ENCODE measurements around the gene CFAP299. TPM values are rescaled to one million over a fixed set of nuclear protein-coding genes. Genes with fewer than 3 reads are reported as not detected.
"Not testable (repeated sequence)": the region's sequence is repeated elsewhere in the genome, so short reads cannot be mapped to it uniquely, and the experiment has no call there.

Gene CFAP299
- total RNA-seq, 1 experiment from 2014 or later = not detected

DNA sequence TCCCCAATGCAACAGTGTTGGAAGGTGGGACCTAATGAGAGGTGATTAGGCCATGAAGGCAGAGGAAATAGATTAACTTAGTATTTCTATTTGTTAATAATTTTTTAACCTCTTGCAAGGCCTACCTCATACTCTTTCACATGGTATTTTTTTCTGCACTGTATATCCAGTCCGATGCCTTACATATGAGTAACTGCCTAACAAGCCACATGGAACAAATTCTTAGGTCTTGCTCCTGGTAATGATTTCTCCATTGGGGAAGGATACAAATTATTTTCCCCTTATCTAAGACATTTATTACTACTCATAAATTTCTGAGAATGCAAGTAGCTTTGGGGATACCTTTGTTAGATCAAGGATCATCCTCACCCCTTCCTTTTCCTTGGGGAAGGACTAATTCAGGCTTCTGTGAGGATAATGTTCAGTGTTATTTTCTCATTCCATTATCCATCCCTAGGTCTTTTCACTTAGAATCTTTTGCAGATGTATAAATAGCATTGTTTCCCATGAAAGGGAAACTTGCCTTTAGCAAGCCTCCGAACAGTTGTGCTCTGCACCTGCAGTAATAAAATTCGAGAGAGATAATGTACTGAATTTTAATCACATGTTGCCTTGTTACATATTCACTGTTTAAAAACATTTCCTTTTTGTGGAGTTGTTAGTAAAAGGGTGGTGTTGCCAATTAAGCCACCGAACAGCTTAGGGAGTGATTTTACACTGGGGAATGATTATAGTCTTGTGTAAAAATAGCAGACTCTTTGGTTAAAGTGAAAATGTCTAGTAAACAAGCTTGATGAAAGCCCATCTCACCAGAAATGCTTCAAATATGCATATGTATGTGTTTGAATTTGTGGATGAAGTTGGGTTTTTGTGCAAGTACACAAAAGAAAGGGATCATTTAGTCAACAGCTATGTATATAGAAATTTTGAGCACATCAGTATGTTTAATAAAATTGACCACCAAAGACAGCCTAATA lies 89.9 kb downstream of the CFAP299 start:
- Histone ChIP-seq H3K4me3 (ENCODE audit: low read length) (no peak overlapping the region), H3K4me1 (ENCODE audit: low read length) (0 out of 2 replicates have a peak, but pooled peaks cover under 1% of the 10 kb centered on the region), H3K27me3 (ENCODE audit: low read length) (no peaks in the 10 kb centered on the region), H3K9me3 (ENCODE audit: low read length) (no peaks in the 10 kb centered on the region), H3K9me2 (replicated peaks; ENCODE audit: insufficient read depth, low read length) (no peaks in the 10 kb centered on the region), H4K20me1 (ENCODE audit: insufficient read depth, low read depth, low read length) (no peaks in the 10 kb centered on the region), H3K79me2 (ENCODE audit: low read length) (no peaks in the 10 kb centered on the region), H3K9ac (ENCODE audit: low read length) (no peak overlapping the region), H3K27ac (ENCODE audit: low read length) (no peak overlapping the region), H2AFZ (ENCODE audit: low read length) (no peak overlapping the region), H3K4me2 (ENCODE audit: low read depth, low read length, poor library complexity, severe bottlenecking) (no peak overlapping the region), H3K36me3 (ENCODE audit: insufficient read depth, low read length) (no peaks in the 10 kb centered on the region)
- no peak for DNase-seq

GRCh38 chr4:80431203-80431965 lies 95.9 kb downstream of the CFAP299 start:
- no peaks in the 10 kb centered on the region for H3K9me2 ChIP-seq (replicated peaks; ENCODE audit: insufficient read depth, low read length)
- H3K36me3 ChIP-seq (ENCODE audit: insufficient read depth, low read length) = no peaks in the 10 kb centered on the region
- H2AFZ ChIP-seq (ENCODE audit: low read length) = no peak overlapping the region
- H3K4me1 ChIP-seq (ENCODE audit: low read length) = no peaks in the 10 kb centered on the region
- no peak overlapping the region for H3K4me3 ChIP-seq (ENCODE audit: low read length)
- no peak overlapping the region for H3K4me2 ChIP-seq (ENCODE audit: low read depth, low read length, poor library complexity, severe bottlenecking)
- no peaks in the 10 kb centered on the region for H3K27me3 ChIP-seq (ENCODE audit: low read length)
- no peaks in the 10 kb centered on the region for H4K20me1 ChIP-seq (ENCODE audit: insufficient read depth, low read depth, low read length)
- no peak for DNase-seq
- H3K27ac ChIP-seq (ENCODE audit: low read length) = no peak overlapping the region
- H3K9ac ChIP-seq (ENCODE audit: low read length) = no peak overlapping the region
- no peaks in the 10 kb centered on the region for H3K79me2 ChIP-seq (ENCODE audit: low read length)
- H3K9me3 ChIP-seq (ENCODE audit: low read length) = no peaks in the 10 kb centered on the region

- Histone ChIP-seq H3K36me3 (ENCODE audit: insufficient read depth, low read length) (no peaks in the 10 kb centered on the region), H3K4me3 (ENCODE audit: low read length) (no peak overlapping the region), H3K9me2 (replicated peaks; ENCODE audit: insufficient read depth, low read length) (no peaks in the 10 kb centered on the region), H3K4me2 (ENCODE audit: low read depth, low read length, poor library complexity, severe bottlenecking) (no peak overlapping the region), H4K20me1 (ENCODE audit: insufficient read depth, low read depth, low read length) (no peaks in the 10 kb centered on the region), H2AFZ (ENCODE audit: low read length) (no peak overlapping the region), H3K27me3 (ENCODE audit: low read length) (no peaks in the 10 kb centered on the region), H3K79me2 (ENCODE audit: low read length) (no peaks in the 10 kb centered on the region), H3K4me1 (ENCODE audit: low read length) (no peaks in the 10 kb centered on the region), H3K27ac (ENCODE audit: low read length) (no peak overlapping the region), H3K9me3 (ENCODE audit: low read length) (no peaks in the 10 kb centered on the region), H3K9ac (ENCODE audit: low read length) (no peak overlapping the region)
- no peak for DNase-seq
Measured at GRCh38 chr4:80434238-80434637, 98.7 kb downstream of the CFAP299 start.

GRCh38 chr4:80438016-80438415 lies 102.5 kb downstream of the CFAP299 start:
- no peaks in the 10 kb centered on the region for H3K4me1 ChIP-seq (ENCODE audit: low read length)

GRCh38 chr4:80439294-80440061 lies 103.9 kb downstream of the CFAP299 start:
- H3K4me3 ChIP-seq (ENCODE audit: low read length); H3K4me1 ChIP-seq (ENCODE audit: low read length); H4K20me1 ChIP-seq (ENCODE audit: insufficient read depth, low read depth, low read length); H2AFZ ChIP-seq (ENCODE audit: low read length); DNase-seq; H3K9me3 ChIP-seq (ENCODE audit: low read length); H3K27me3 ChIP-seq (ENCODE audit: low read length); H3K4me2 ChIP-seq (ENCODE audit: low read depth, low read length, poor library complexity, severe bottlenecking); H3K79me2 ChIP-seq (ENCODE audit: low read length); H3K9me2 ChIP-seq (replicated peaks; ENCODE audit: insufficient read depth, low read length); H3K9ac ChIP-seq (ENCODE audit: low read length); H3K36me3 ChIP-seq (ENCODE audit: insufficient read depth, low read length); H3K27ac ChIP-seq (ENCODE audit: low read length): not testable (repeated sequence)

More at GRCh38 chr4:80438016-80438415, 102.5 kb downstream of the CFAP299 start:
- Histone ChIP-seq H3K9ac (ENCODE audit: low read length) (no peak overlapping the region), H3K79me2 (ENCODE audit: low read length) (no peaks in the 10 kb centered on the region), H3K36me3 (ENCODE audit: insufficient read depth, low read length) (no peaks in the 10 kb centered on the region), H3K9me3 (ENCODE audit: low read length) (no peaks in the 10 kb centered on the region), H4K20me1 (ENCODE audit: insufficient read depth, low read depth, low read length) (no peaks in the 10 kb centered on the region), H3K4me3 (ENCODE audit: low read length) (no peak overlapping the region), H3K4me2 (ENCODE audit: low read depth, low read length, poor library complexity, severe bottlenecking) (no peak overlapping the region), H3K27ac (ENCODE audit: low read length) (no peak overlapping the region), H3K27me3 (ENCODE audit: low read length) (no peaks in the 10 kb centered on the region), H2AFZ (ENCODE audit: low read length) (no peak overlapping the region), H3K9me2 (replicated peaks; ENCODE audit: insufficient read depth, low read length) (no peaks in the 10 kb centered on the region)
- DNase-seq = no peak

DNA sequence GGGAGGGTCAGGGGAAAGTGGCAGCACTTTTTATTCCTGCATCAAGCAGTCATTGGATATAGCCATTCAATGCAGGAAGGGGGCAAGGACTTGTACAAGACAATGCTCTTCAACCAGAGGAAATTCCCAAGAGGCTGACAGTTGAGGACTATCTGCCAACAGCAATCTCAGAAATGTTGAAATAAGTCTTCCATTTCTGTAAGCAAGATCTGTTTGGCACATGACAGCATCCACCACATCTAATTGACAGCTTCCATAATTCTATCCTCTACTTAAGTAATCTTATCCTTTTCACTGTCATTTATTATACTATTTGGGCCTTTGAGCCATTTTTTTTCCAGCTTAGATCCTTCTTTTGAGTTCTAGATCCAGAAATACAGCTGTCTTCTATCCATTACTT lies 110.7 kb downstream of the CFAP299 start:
- no peaks in the 10 kb centered on the region for H3K79me2 ChIP-seq (ENCODE audit: low read length)
- no peaks in the 10 kb centered on the region for H3K9me3 ChIP-seq (ENCODE audit: low read length)
- H3K4me2 ChIP-seq (ENCODE audit: low read depth, low read length, poor library complexity, severe bottlenecking) = no peak overlapping the region
- no peak overlapping the region for H3K27ac ChIP-seq (ENCODE audit: low read length)
- no peaks in the 10 kb centered on the region for H3K9me2 ChIP-seq (replicated peaks; ENCODE audit: insufficient read depth, low read length)
- no peak overlapping the region for H3K9ac ChIP-seq (ENCODE audit: low read length)
- H2AFZ ChIP-seq (ENCODE audit: low read length) = no peak overlapping the region
- H3K4me3 ChIP-seq (ENCODE audit: low read length) = no peak overlapping the region
- no peaks in the 10 kb centered on the region for H3K36me3 ChIP-seq (ENCODE audit: insufficient read depth, low read length)
- no peak for DNase-seq
- no peaks in the 10 kb centered on the region for H3K4me1 ChIP-seq (ENCODE audit: low read length)
- no peaks in the 10 kb centered on the region for H4K20me1 ChIP-seq (ENCODE audit: insufficient read depth, low read depth, low read length)
- no peaks in the 10 kb centered on the region for H3K27me3 ChIP-seq (ENCODE audit: low read length)

GRCh38 chr4:80446664-80447063 lies 111.1 kb downstream of the CFAP299 start:
- Histone ChIP-seq H3K36me3 (ENCODE audit: insufficient read depth, low read length) (no peaks in the 10 kb centered on the region), H3K9ac (ENCODE audit: low read length) (no peak overlapping the region), H4K20me1 (ENCODE audit: insufficient read depth, low read depth, low read length) (no peaks in the 10 kb centered on the region), H3K9me3 (ENCODE audit: low read length) (no peaks in the 10 kb centered on the region), H3K4me3 (ENCODE audit: low read length) (no peak overlapping the region), H3K4me1 (ENCODE audit: low read length) (no peaks in the 10 kb centered on the region), H3K79me2 (ENCODE audit: low read length) (no peaks in the 10 kb centered on the region), H3K27ac (ENCODE audit: low read length) (no peak overlapping the region), H3K9me2 (replicated peaks; ENCODE audit: insufficient read depth, low read length) (no peaks in the 10 kb centered on the region), H2AFZ (ENCODE audit: low read length) (no peak overlapping the region), H3K4me2 (ENCODE audit: low read depth, low read length, poor library complexity, severe bottlenecking) (no peak overlapping the region), H3K27me3 (ENCODE audit: low read length) (no peaks in the 10 kb centered on the region)
- DNase-seq = no peak

DNA sequence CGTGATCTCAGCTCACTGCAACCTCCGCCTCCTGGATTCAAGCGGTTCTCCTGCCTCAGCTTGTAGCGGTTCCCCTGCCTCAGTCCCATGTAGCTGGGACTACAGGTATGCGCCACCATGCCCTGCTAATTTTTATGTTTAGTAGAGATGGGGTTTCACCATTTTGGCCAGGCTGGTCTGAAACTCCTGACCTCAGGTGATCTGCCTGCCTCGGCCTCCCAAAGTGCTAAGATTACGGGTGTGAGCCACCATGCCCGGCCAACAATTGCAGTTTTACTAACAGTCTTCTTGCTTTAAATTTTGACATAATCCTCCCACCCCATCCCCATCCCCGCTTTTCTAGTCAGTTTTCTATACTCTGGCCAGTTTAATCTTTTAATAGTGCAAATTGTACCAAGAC lies 112.0 kb downstream of the CFAP299 start:
- H3K4me1 ChIP-seq (ENCODE audit: low read length) = no peaks in the 10 kb centered on the region
- no peak overlapping the region for H3K4me2 ChIP-seq (ENCODE audit: low read depth, low read length, poor library complexity, severe bottlenecking)
- no peaks in the 10 kb centered on the region for H4K20me1 ChIP-seq (ENCODE audit: insufficient read depth, low read depth, low read length)
- no peak overlapping the region for H3K9ac ChIP-seq (ENCODE audit: low read length)
- H3K9me3 ChIP-seq (ENCODE audit: low read length) = no peaks in the 10 kb centered on the region
- no peaks in the 10 kb centered on the region for H3K79me2 ChIP-seq (ENCODE audit: low read length)
- no peak overlapping the region for H2AFZ ChIP-seq (ENCODE audit: low read length)
- H3K4me3 ChIP-seq (ENCODE audit: low read length) = no peak overlapping the region
- no peaks in the 10 kb centered on the region for H3K27me3 ChIP-seq (ENCODE audit: low read length)
- no peak overlapping the region for H3K27ac ChIP-seq (ENCODE audit: low read length)
- H3K9me2 ChIP-seq (replicated peaks; ENCODE audit: insufficient read depth, low read length) = no peaks in the 10 kb centered on the region
- DNase-seq = no peak
- no peaks in the 10 kb centered on the region for H3K36me3 ChIP-seq (ENCODE audit: insufficient read depth, low read length)

Measured in Karpas-422 (cell line).